Measurements from ENCODE around the gene MCTP1.

Gene MCTP1

GRCh38 chr5:94658272-94658671, 626.6 kb downstream of the MCTP1 start:
- TF ChIP-seq CTCF (IDR thresholded peaks at IDR 0.05), result no peak
- no peak for TF ChIP-seq ZFX (IDR thresholded peaks at IDR 0.05; ENCODE audit: borderline replicate concordance)
- H3K27ac ChIP-seq, result no peak overlapping the region
